ENCODE results near the gene KCNK15. TPM values are rescaled to one million over a fixed set of nuclear protein-coding genes. Genes with fewer than 3 reads are reported as not detected.

Gene KCNK15
- polyA plus RNA-seq, 1 donor (not counting 4 experiments of a cell fraction or from before 2014, with no cell fraction given): not detected

GRCh38 chr20:44754554-44754953 lies 8.9 kb downstream of the KCNK15 start:
- H3K9me3 ChIP-seq (ENCODE audit: control insufficient read depth, low read depth, low read length): no peaks in the 10 kb centered on the region
- no peaks in the 10 kb centered on the region for H3K79me2 ChIP-seq (ENCODE audit: control insufficient read depth, insufficient read depth, low read length)
- TF ChIP-seq CTCF (optimal IDR thresholded peaks at IDR 0.05 in 1 of 3, IDR thresholded peaks at IDR 0.05 in 1 of 3, conservative IDR thresholded peaks at IDR 0.05 in 1 of 3; ENCODE audit: extremely low read depth in 1 of 3, insufficient read depth in 2 of 3, low read length in 3 of 3) (no peak), EZH2 (IDR thresholded peaks at IDR 0.05; ENCODE audit: low read length) (no peak)
- no peaks in the 10 kb centered on the region for H3K9me1 ChIP-seq (ENCODE audit: control insufficient read depth, extremely low read depth, insufficient read depth, low read length)
- no peaks in the 10 kb centered on the region for H3K36me3 ChIP-seq (ENCODE audit: control insufficient read depth in 2 of 2, extremely low read depth in 1 of 2, insufficient read depth in 2 of 2, low read length in 2 of 2)
- dilution Hi-C loops (cut with MboI; ENCODE audit: extremely low pct_ligation_motif_present, low sequenced_read_pairs): loop anchor here (25.0 kb wide), 1 partner anchor 108 kb away; no protein-coding TSS in a partner anchor
- no peak overlapping the region for H3K27ac ChIP-seq (ENCODE audit: control insufficient read depth, insufficient read depth, low read length)
- H3K4me2 ChIP-seq (ENCODE audit: control insufficient read depth, extremely low read depth, insufficient read depth, low read depth, low read length): no peak overlapping the region
- H3K4me3 ChIP-seq (ENCODE audit: control insufficient read depth in 2 of 3, extremely low read depth in 1 of 3, insufficient read depth in 2 of 3, low read depth in 1 of 3, low read length in 3 of 3): no peak overlapping the region
- H4K20me1 ChIP-seq (ENCODE audit: control insufficient read depth, extremely low read depth, insufficient read depth, low read length): no peaks in the 10 kb centered on the region
- H3K4me1 ChIP-seq (ENCODE audit: control insufficient read depth, extremely low read depth, insufficient read depth, low read length): no peaks in the 10 kb centered on the region
- DNase-seq (ENCODE audit: low read depth, low spot score): no peak
- no peak overlapping the region for H2AFZ ChIP-seq (ENCODE audit: control insufficient read depth, low read length)
- H3K27me3 ChIP-seq (ENCODE audit: control insufficient read depth, extremely low read depth, insufficient read depth, low read length): peaks cover 42% of the 10 kb centered on the region
- no peak for FAIRE-seq
- H3K9ac ChIP-seq (ENCODE audit: control insufficient read depth, extremely low read depth, insufficient read depth, low read length): no peak overlapping the region

DNA sequence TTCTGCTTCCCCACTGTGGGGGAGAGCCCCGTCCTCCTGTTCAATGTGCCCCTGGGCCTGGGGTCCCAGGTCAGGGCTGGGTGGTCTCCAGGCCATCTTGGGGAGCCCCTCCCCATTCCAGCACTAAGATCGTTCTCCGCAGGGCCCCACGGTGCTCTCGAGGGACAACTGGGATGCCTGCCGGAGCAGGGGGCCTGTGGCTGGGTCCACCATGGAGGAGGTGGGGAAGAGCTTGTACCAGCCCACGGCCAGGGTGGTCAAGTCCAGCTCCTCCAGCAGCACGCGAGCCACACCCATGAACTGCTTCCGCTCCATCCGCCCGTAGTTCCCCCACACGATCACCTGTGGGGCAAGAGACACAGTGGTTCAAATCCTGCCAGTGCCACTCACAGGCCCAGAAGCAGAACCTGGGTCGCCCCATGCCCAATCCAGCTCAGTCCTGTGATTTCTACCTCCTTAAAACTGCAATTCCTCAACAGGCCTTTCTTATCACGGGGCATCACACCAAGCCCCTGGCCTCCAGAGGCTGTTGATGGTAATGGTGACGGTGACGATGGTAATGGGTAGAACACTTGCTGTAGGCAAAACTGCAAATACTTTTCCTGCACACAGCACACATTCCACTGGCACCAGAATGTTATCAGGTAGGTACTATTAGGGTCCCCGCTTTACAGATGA lies 10.5 kb downstream of the KCNK15 start:
- TF ChIP-seq CTCF (optimal IDR thresholded peaks at IDR 0.05 in 1 of 3, IDR thresholded peaks at IDR 0.05 in 1 of 3, conservative IDR thresholded peaks at IDR 0.05 in 1 of 3; ENCODE audit: extremely low read depth in 1 of 3, insufficient read depth in 2 of 3, low read length in 3 of 3) (no peak), EZH2 (IDR thresholded peaks at IDR 0.05; ENCODE audit: low read length) (no peak)
- DNase-seq (ENCODE audit: low read depth, low spot score) (no peak), FAIRE-seq (no peak)
- Histone ChIP-seq H3K9ac (ENCODE audit: control insufficient read depth, extremely low read depth, insufficient read depth, low read length) (no peak overlapping the region), H3K4me2 (ENCODE audit: control insufficient read depth, extremely low read depth, insufficient read depth, low read depth, low read length) (no peak overlapping the region), H3K9me1 (ENCODE audit: control insufficient read depth, extremely low read depth, insufficient read depth, low read length) (no peaks in the 10 kb centered on the region), H3K4me1 (ENCODE audit: control insufficient read depth, extremely low read depth, insufficient read depth, low read length) (no peaks in the 10 kb centered on the region), H3K27ac (ENCODE audit: control insufficient read depth, insufficient read depth, low read length) (no peak overlapping the region), H4K20me1 (ENCODE audit: control insufficient read depth, extremely low read depth, insufficient read depth, low read length) (no peaks in the 10 kb centered on the region), H3K9me3 (ENCODE audit: control insufficient read depth, low read depth, low read length) (no peaks in the 10 kb centered on the region), H3K4me3 (ENCODE audit: control insufficient read depth in 2 of 3, extremely low read depth in 1 of 3, insufficient read depth in 2 of 3, low read depth in 1 of 3, low read length in 3 of 3) (no peak overlapping the region), H3K79me2 (ENCODE audit: control insufficient read depth, insufficient read depth, low read length) (no peaks in the 10 kb centered on the region), H3K27me3 (ENCODE audit: control insufficient read depth, extremely low read depth, insufficient read depth, low read length) (peaks cover 36% of the 10 kb centered on the region), H3K36me3 (ENCODE audit: control insufficient read depth in 2 of 2, extremely low read depth in 1 of 2, insufficient read depth in 2 of 2, low read length in 2 of 2) (no peaks in the 10 kb centered on the region), H2AFZ (ENCODE audit: control insufficient read depth, low read length) (no peak overlapping the region)
- dilution Hi-C loops (cut with MboI; ENCODE audit: extremely low pct_ligation_motif_present, low sequenced_read_pairs): loop anchor here (25.0 kb wide), 1 partner anchor 106 kb away; no protein-coding TSS in a partner anchor

Data from keratinocyte (primary cell).